GM18507 (cell line): ENCODE results near the gene ACSL1.
"Not testable (repeated sequence)": the region's sequence is repeated elsewhere in the genome, so short reads cannot be mapped to it uniquely, and the experiment has no call there.

Source experiments
- DNase-seq: peaks from one replicate; pipeline ENCODE4 v3.0.0; 2011; ENCODE audit warnings: low read depth; ENCODE audit not compliant: insufficient read length; ENCODE audit errors: extremely low spot score
- FAIRE-seq: peaks from 2 replicates; lab custom pipeline; 2011; peaks lifted over from hg19 to GRCh38; lab: Jason Lieb, UNC

The ACSL1 gene

GRCh38 chr4:184845367-184846021, 19.7 kb upstream of the ACSL1 start:
- FAIRE-seq (peak; percentile 15), DNase-seq (no peak)

GRCh38 chr4:184844742-184845141, 19.0 kb upstream of the ACSL1 start:
- FAIRE-seq (no peak), DNase-seq (no peak)

GRCh38 chr4:184843984-184844554, 18.3 kb upstream of the ACSL1 start:
- DNase-seq (no peak), FAIRE-seq (no peak)

GRCh38 chr4:184839075-184839399, 13.3 kb upstream of the ACSL1 start:
- not testable (repeated sequence) for DNase-seq, FAIRE-seq

- no peak for FAIRE-seq
These were observed 12.7 kb upstream of the ACSL1 start for GRCh38 chr4:184838249-184839074.

GRCh38 chr4:184836613-184837012, 10.8 kb upstream of the ACSL1 start:
- no peak for FAIRE-seq

More at GRCh38 chr4:184838249-184839074, 12.7 kb upstream of the ACSL1 start:
- no peak for DNase-seq

GRCh38 chr4:184833046-184833838, 7.5 kb upstream of the ACSL1 start:
- FAIRE-seq = no peak
- no peak for DNase-seq

More at GRCh38 chr4:184836613-184837012, 10.8 kb upstream of the ACSL1 start:
- no peak for DNase-seq

GRCh38 chr4:184831153-184831552, 5.4 kb upstream of the ACSL1 start:
- no peak for FAIRE-seq
- DNase-seq = no peak

GRCh38 chr4:184826691-184827270, 1.0 kb upstream of the ACSL1 start:
- peak; percentile 84 for FAIRE-seq
- no peak for DNase-seq

GRCh38 chr4:184825141-184825895, 450 bp downstream of the ACSL1 start:
- peak; percentile 84 for FAIRE-seq
- DNase-seq = no peak

- no peak for FAIRE-seq
- no peak for DNase-seq
These were observed 1.0 kb downstream of the ACSL1 start for GRCh38 chr4:184824776-184825084.

GRCh38 chr4:184824081-184824775, 1.5 kb downstream of the ACSL1 start:
- no peak for DNase-seq
- FAIRE-seq = no peak

GRCh38 chr4:184823014-184823413, 2.8 kb downstream of the ACSL1 start:
- no peak for DNase-seq
- FAIRE-seq = no peak

GRCh38 chr4:184822356-184822755, 3.4 kb downstream of the ACSL1 start:
- FAIRE-seq = peak; percentile 12

GRCh38 chr4:184821242-184821641, 4.5 kb downstream of the ACSL1 start:
- DNase-seq (no peak), FAIRE-seq (no peak)

More at GRCh38 chr4:184822356-184822755, 3.4 kb downstream of the ACSL1 start:
- no peak for DNase-seq

- FAIRE-seq = peak; percentile 12
These were observed 6.0 kb downstream of the ACSL1 start for GRCh38 chr4:184819786-184820185.

GRCh38 chr4:184818216-184818564, 7.6 kb downstream of the ACSL1 start:
- FAIRE-seq = peak; percentile 97
- no peak for DNase-seq

More at GRCh38 chr4:184819786-184820185, 6.0 kb downstream of the ACSL1 start:
- no peak for DNase-seq

- FAIRE-seq = no peak
These were observed 8.1 kb downstream of the ACSL1 start for GRCh38 chr4:184817494-184818215.

More at GRCh38 chr4:184817494-184818215, 8.1 kb downstream of the ACSL1 start:
- no peak for DNase-seq
